ENCODE data around the gene TMEM150B.
A peak's percentile ranks its signal among the peaks of the same experiment; 100 is the strongest.

Gene TMEM150B

DNA sequence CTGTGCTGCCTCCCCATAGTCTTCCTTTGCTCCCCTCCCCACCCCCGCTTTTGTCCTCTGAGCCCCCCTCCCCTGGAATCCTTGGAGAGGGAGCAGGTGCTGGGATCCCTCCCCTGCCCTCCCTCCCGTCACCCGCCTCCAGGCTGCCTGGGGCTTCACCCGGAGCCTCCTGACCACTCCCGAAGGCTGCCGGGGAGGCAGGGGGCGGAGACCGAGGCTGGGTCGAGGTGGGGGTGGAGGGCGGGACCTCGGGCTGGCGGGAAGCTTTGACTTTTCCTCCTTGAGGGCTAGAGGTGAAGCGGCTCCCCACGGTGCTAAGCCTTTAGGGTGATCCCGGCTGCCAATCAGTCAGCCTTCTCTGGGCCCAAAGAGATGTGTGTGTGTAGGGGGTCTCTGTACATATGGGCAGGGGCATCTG, 16.0 kb upstream of the TMEM150B start:
- Histone ChIP-seq H3K9me3 (ENCODE audit: control insufficient read depth, insufficient read depth, low read length) (no peaks in the 10 kb centered on the region), H3K27me3 (ENCODE audit: control insufficient read depth, low read length) (peaks cover 7% of the 10 kb centered on the region), H3K79me2 (ENCODE audit: control insufficient read depth, low read length) (peaks cover 18% of the 10 kb centered on the region), H3K36me3 (ENCODE audit: control insufficient read depth, low read length) (peaks cover 16% of the 10 kb centered on the region), H4K20me1 (ENCODE audit: control insufficient read depth, insufficient read depth, low read depth, low read length) (0 out of 2 replicates have a peak, but pooled peaks cover 3% of the 10 kb centered on the region), H3K4me1 (ENCODE audit: control insufficient read depth, low read length) (peaks cover 23% of the 10 kb centered on the region), H3F3A (ENCODE audit: control insufficient read depth, insufficient read depth) (no peaks in the 10 kb centered on the region), H3K27ac (ENCODE audit: low read depth, low read length) (0 out of 2 replicates have a peak overlapping the region, but pooled peaks have one; percentile 64), H3K9me2 (replicated peaks; ENCODE audit: control insufficient read depth, low read length) (no peaks in the 10 kb centered on the region), H3K4me3 (ENCODE audit: low read length) (peak overlapping the region; percentile 99), H3K4me2 (ENCODE audit: low read length) (peak overlapping the region; percentile 92)
- TF ChIP-seq CTCF (IDR thresholded peaks at IDR 0.05; ENCODE audit: low read depth, low read length, poor library complexity, severe bottlenecking) (no peak), EZH2phosphoT487 (IDR thresholded peaks at IDR 0.05; ENCODE audit: borderline replicate concordance, low read length) (no peak)

- H3K4me3 ChIP-seq (ENCODE audit: low read length): peak overlapping the region; percentile 99
- no peaks in the 10 kb centered on the region for H3F3A ChIP-seq (ENCODE audit: control insufficient read depth, insufficient read depth)
- H4K20me1 ChIP-seq (ENCODE audit: control insufficient read depth, insufficient read depth, low read depth, low read length): 0 out of 2 replicates have a peak, but pooled peaks cover 3% of the 10 kb centered on the region
- no peaks in the 10 kb centered on the region for H3K9me3 ChIP-seq (ENCODE audit: control insufficient read depth, insufficient read depth, low read length)
- peaks cover 18% of the 10 kb centered on the region for H3K79me2 ChIP-seq (ENCODE audit: control insufficient read depth, low read length)
- TF ChIP-seq CTCF (IDR thresholded peaks at IDR 0.05; ENCODE audit: low read depth, low read length, poor library complexity, severe bottlenecking) (peak; percentile 76), EZH2phosphoT487 (IDR thresholded peaks at IDR 0.05; ENCODE audit: borderline replicate concordance, low read length) (no peak)
- H3K36me3 ChIP-seq (ENCODE audit: control insufficient read depth, low read length): peaks cover 16% of the 10 kb centered on the region
- H3K27me3 ChIP-seq (ENCODE audit: control insufficient read depth, low read length): peaks cover 7% of the 10 kb centered on the region
- peaks cover 23% of the 10 kb centered on the region for H3K4me1 ChIP-seq (ENCODE audit: control insufficient read depth, low read length)
- no peaks in the 10 kb centered on the region for H3K9me2 ChIP-seq (replicated peaks; ENCODE audit: control insufficient read depth, low read length)
- H3K27ac ChIP-seq (ENCODE audit: low read depth, low read length): peak overlapping the region; percentile 64
- peak overlapping the region; percentile 92 for H3K4me2 ChIP-seq (ENCODE audit: low read length)
Observed at GRCh38 chr19:55340784-55341147, 15.6 kb upstream of the TMEM150B start.

DNA sequence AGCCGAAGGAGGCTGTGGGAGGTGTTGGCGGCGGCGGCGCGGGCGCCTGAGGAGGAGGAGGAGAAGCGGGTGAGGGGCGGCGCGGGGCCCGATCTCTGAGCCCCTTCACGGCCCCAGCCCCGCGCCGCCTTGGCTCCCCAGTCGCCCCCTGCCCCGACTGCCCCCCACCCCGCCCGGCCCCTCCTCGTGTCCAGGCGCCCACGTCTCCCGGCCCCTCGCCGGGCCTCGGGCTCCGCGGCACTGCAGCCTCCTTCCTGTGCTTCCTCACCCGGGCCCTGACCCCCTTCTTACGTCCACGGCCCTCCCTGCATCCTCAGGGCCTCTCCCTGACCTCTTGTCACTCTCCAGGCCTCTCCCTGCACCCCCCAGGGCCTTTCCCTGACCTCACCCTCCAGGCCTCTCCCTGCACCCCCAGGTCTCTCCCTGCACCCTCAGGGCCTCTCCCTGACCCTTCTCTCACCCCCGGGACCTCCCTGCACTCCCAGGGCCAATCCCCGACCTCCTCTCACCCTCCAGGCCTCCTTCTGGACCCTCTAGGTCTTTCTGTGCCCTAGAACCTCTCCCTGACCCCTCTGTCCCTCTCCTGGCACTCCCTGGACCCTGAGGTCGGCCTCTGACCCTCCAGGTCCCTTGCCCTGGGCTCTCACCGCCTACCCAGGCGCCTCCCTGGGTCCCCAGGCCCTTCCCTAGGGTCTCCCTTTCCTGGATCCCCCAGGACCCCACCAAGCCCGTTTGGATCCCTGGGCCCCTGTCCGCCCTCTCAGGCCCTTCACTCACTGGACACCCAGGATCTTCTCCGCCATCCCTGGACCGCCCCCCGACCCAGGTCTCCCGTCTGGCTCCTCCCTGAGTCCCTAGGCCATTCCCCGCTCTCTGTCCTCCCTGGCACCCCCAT, 15.0 kb upstream of the TMEM150B start:
- no peaks in the 10 kb centered on the region for H3K9me3 ChIP-seq (ENCODE audit: control insufficient read depth, insufficient read depth, low read length)
- H3K36me3 ChIP-seq (ENCODE audit: control insufficient read depth, low read length): peaks cover 16% of the 10 kb centered on the region
- H3K9me2 ChIP-seq (replicated peaks; ENCODE audit: control insufficient read depth, low read length): no peaks in the 10 kb centered on the region
- 0 out of 2 replicates have a peak, but pooled peaks cover 3% of the 10 kb centered on the region for H4K20me1 ChIP-seq (ENCODE audit: control insufficient read depth, insufficient read depth, low read depth, low read length)
- peaks cover 7% of the 10 kb centered on the region for H3K27me3 ChIP-seq (ENCODE audit: control insufficient read depth, low read length)
- H3K27ac ChIP-seq (ENCODE audit: low read depth, low read length): peak overlapping the region; percentile 64
- TF ChIP-seq EZH2phosphoT487 (IDR thresholded peaks at IDR 0.05; ENCODE audit: borderline replicate concordance, low read length): no peak
- TF ChIP-seq CTCF (IDR thresholded peaks at IDR 0.05; ENCODE audit: low read depth, low read length, poor library complexity, severe bottlenecking): no peak
- peak overlapping the region; percentile 99 for H3K4me3 ChIP-seq (ENCODE audit: low read length)
- peak overlapping the region; percentile 92 for H3K4me2 ChIP-seq (ENCODE audit: low read length)
- H3F3A ChIP-seq (ENCODE audit: control insufficient read depth, insufficient read depth): no peaks in the 10 kb centered on the region
- H3K79me2 ChIP-seq (ENCODE audit: control insufficient read depth, low read length): peaks cover 18% of the 10 kb centered on the region
- peaks cover 23% of the 10 kb centered on the region for H3K4me1 ChIP-seq (ENCODE audit: control insufficient read depth, low read length)

Measured in DOHH2 (cell line).